ENCODE results near the gene MMGT1. TPM values are rescaled to one million over a fixed set of nuclear protein-coding genes. Genes with fewer than 3 reads are reported as not detected.

MMGT1 gene
- polyA plus RNA-seq, 4 donors, result 2.9 to 23.7 (median 10.0) TPM

GRCh38 chrX:135985157-135985972 is 11.6 kb upstream of the MMGT1 start, which contains the start of gene SLC9A6:
SLC9A6 (plus strand) TSS chrX:135985435; CDS start chrX:135985659, 224 bp downstream.
- WGBS, 3 donors, result 0 to 43% (median 16%) methylated on average over 23 to 68 of the region's 68 CpGs
- H3K36me3 ChIP-seq (ENCODE audit: control insufficient read depth in 3 of 3, insufficient read depth in 2 of 3, low read depth in 1 of 3, low read length in 3 of 3), result no peaks in the 10 kb centered on the region
- no peaks in the 10 kb centered on the region for H3K4me1 ChIP-seq (ENCODE audit: control insufficient read depth in 3 of 3, insufficient read depth in 2 of 3, low read depth in 1 of 3, low read length in 2 of 3)
- H3K27me3 ChIP-seq (ENCODE audit: control insufficient read depth in 3 of 3, insufficient read depth in 3 of 3, low read length in 3 of 3), result no peaks in the 10 kb centered on the region
- H3K4me3 ChIP-seq (ENCODE audit: low read depth in 1 of 3, low read length in 3 of 3), result peak within 1 kb of the TSS; percentile 70 to 83 (median 78)
- H3K27ac ChIP-seq (ENCODE audit: low read depth in 1 of 3, low read length in 2 of 3), result peak within 1 kb of the TSS; percentile 77 to 85 (median 82)
- FAIRE-seq (no peak), DNase-seq (peak; percentile 69 to 81)
- no peaks in the 10 kb centered on the region for H3K9me3 ChIP-seq (ENCODE audit: control insufficient read depth in 2 of 2, insufficient read depth in 1 of 2, low read depth in 1 of 2, low read length in 1 of 2)

- Histone ChIP-seq H3K9me3 (ENCODE audit: control insufficient read depth in 2 of 2, insufficient read depth in 1 of 2, low read depth in 1 of 2, low read length in 1 of 2) (no peaks in the 10 kb centered on the region), H3K27ac (ENCODE audit: low read depth in 1 of 3, low read length in 2 of 3) (peak overlapping the region; percentile 55 to 62 (median 60)), H3K36me3 (ENCODE audit: control insufficient read depth in 3 of 3, insufficient read depth in 2 of 3, low read depth in 1 of 3, low read length in 3 of 3) (no peaks in the 10 kb centered on the region), H3K4me3 (ENCODE audit: low read depth in 1 of 3, low read length in 3 of 3) (peak overlapping the region; percentile 60 to 78 (median 70)), H3K4me1 (ENCODE audit: control insufficient read depth in 3 of 3, insufficient read depth in 2 of 3, low read depth in 1 of 3, low read length in 2 of 3) (no peaks in the 10 kb centered on the region), H3K27me3 (ENCODE audit: control insufficient read depth in 3 of 3, insufficient read depth in 3 of 3, low read length in 3 of 3) (no peaks in the 10 kb centered on the region)
- FAIRE-seq (no peak), DNase-seq (peak in 1 of 2 donors; percentile 15)
- WGBS, 3 donors, result 6 to 23% (median 7%) methylated on average over 7 of the region's 7 CpGs
These were observed 11.0 kb upstream of the MMGT1 start for GRCh38 chrX:135984791-135985156.

GRCh38 chrX:135984256-135984655 is 10.5 kb upstream of the MMGT1 start:
- Histone ChIP-seq H3K27ac (ENCODE audit: low read depth in 1 of 3, low read length in 2 of 3) (peak overlapping the region in 1 of 3 donors; percentile 4), H3K27me3 (ENCODE audit: control insufficient read depth in 3 of 3, insufficient read depth in 3 of 3, low read length in 3 of 3) (no peaks in the 10 kb centered on the region), H3K4me1 (ENCODE audit: control insufficient read depth in 3 of 3, insufficient read depth in 2 of 3, low read depth in 1 of 3, low read length in 2 of 3) (no peaks in the 10 kb centered on the region), H3K9me3 (ENCODE audit: control insufficient read depth in 2 of 2, insufficient read depth in 1 of 2, low read depth in 1 of 2, low read length in 1 of 2) (no peaks in the 10 kb centered on the region), H3K36me3 (ENCODE audit: control insufficient read depth in 3 of 3, insufficient read depth in 2 of 3, low read depth in 1 of 3, low read length in 3 of 3) (no peaks in the 10 kb centered on the region), H3K4me3 (ENCODE audit: low read depth in 1 of 3, low read length in 3 of 3) (peak overlapping the region in 1 of 3 donors; percentile 60)
- WGBS, 3 donors, result 16 to 58% (median 42%) methylated on average over 2 of the region's 2 CpGs
- no peak for DNase-seq
- no peak for FAIRE-seq

- Histone ChIP-seq H3K27ac (ENCODE audit: low read depth in 1 of 3, low read length in 2 of 3) (no peak overlapping the region), H3K27me3 (ENCODE audit: control insufficient read depth in 3 of 3, insufficient read depth in 3 of 3, low read length in 3 of 3) (no peaks in the 10 kb centered on the region), H3K4me3 (ENCODE audit: low read depth in 1 of 3, low read length in 3 of 3) (no peak overlapping the region), H3K9me3 (ENCODE audit: control insufficient read depth in 2 of 2, insufficient read depth in 1 of 2, low read depth in 1 of 2, low read length in 1 of 2) (no peaks in the 10 kb centered on the region), H3K36me3 (ENCODE audit: control insufficient read depth in 3 of 3, insufficient read depth in 2 of 3, low read depth in 1 of 3, low read length in 3 of 3) (no peaks in the 10 kb centered on the region), H3K4me1 (ENCODE audit: control insufficient read depth in 3 of 3, insufficient read depth in 2 of 3, low read depth in 1 of 3, low read length in 2 of 3) (no peaks in the 10 kb centered on the region)
- FAIRE-seq (no peak), DNase-seq (no peak)
- 54 to 81% (median 71%) methylated on average over 1 of the region's 1 CpG for WGBS, 3 donors
These were observed 9.1 kb upstream of the MMGT1 start for GRCh38 chrX:135982860-135983259.

GRCh38 chrX:135981668-135982067 is 7.9 kb upstream of the MMGT1 start:
- Histone ChIP-seq H3K9me3 (ENCODE audit: control insufficient read depth in 2 of 2, insufficient read depth in 1 of 2, low read depth in 1 of 2, low read length in 1 of 2) (no peaks in the 10 kb centered on the region), H3K4me1 (ENCODE audit: control insufficient read depth in 3 of 3, insufficient read depth in 2 of 3, low read depth in 1 of 3, low read length in 2 of 3) (no peaks in the 10 kb centered on the region), H3K27ac (ENCODE audit: low read depth in 1 of 3, low read length in 2 of 3) (no peak overlapping the region), H3K4me3 (ENCODE audit: low read depth in 1 of 3, low read length in 3 of 3) (no peak overlapping the region), H3K36me3 (ENCODE audit: control insufficient read depth in 3 of 3, insufficient read depth in 2 of 3, low read depth in 1 of 3, low read length in 3 of 3) (no peaks in the 10 kb centered on the region), H3K27me3 (ENCODE audit: control insufficient read depth in 3 of 3, insufficient read depth in 3 of 3, low read length in 3 of 3) (no peaks in the 10 kb centered on the region)
- peak; percentile 19 to 30 for DNase-seq
- no peak for FAIRE-seq

GRCh38 chrX:135981010-135981409 is 7.2 kb upstream of the MMGT1 start:
- no peak for DNase-seq
- Histone ChIP-seq H3K36me3 (ENCODE audit: control insufficient read depth in 3 of 3, insufficient read depth in 2 of 3, low read depth in 1 of 3, low read length in 3 of 3) (no peaks in the 10 kb centered on the region), H3K27ac (ENCODE audit: low read depth in 1 of 3, low read length in 2 of 3) (no peak overlapping the region), H3K9me3 (ENCODE audit: control insufficient read depth in 2 of 2, insufficient read depth in 1 of 2, low read depth in 1 of 2, low read length in 1 of 2) (no peaks in the 10 kb centered on the region), H3K4me3 (ENCODE audit: low read depth in 1 of 3, low read length in 3 of 3) (no peak overlapping the region), H3K4me1 (ENCODE audit: control insufficient read depth in 3 of 3, insufficient read depth in 2 of 3, low read depth in 1 of 3, low read length in 2 of 3) (no peaks in the 10 kb centered on the region), H3K27me3 (ENCODE audit: control insufficient read depth in 3 of 3, insufficient read depth in 3 of 3, low read length in 3 of 3) (no peaks in the 10 kb centered on the region)
- WGBS, 3 donors, result 87 to 98% (median 92%) methylated on average over 5 of the region's 5 CpGs
- no peak for FAIRE-seq

- no peak overlapping the region for H3K27ac ChIP-seq (ENCODE audit: low read depth in 1 of 3, low read length in 2 of 3)
- peaks cover 0 to 8% (median 0%) of the 10 kb centered on the region in 3 donors for H3K4me1 ChIP-seq (ENCODE audit: control insufficient read depth in 3 of 3, insufficient read depth in 2 of 3, low read depth in 1 of 3, low read length in 2 of 3)
- DNase-seq, result no peak
- H3K9me3 ChIP-seq (ENCODE audit: control insufficient read depth in 2 of 2, insufficient read depth in 1 of 2, low read depth in 1 of 2, low read length in 1 of 2), result no peaks in the 10 kb centered on the region
- no peak overlapping the region for H3K4me3 ChIP-seq (ENCODE audit: low read depth in 1 of 3, low read length in 3 of 3)
- 62 to 69% (median 68%) methylated on average over 4 of the region's 4 CpGs for WGBS, 3 donors
- H3K36me3 ChIP-seq (ENCODE audit: control insufficient read depth in 3 of 3, insufficient read depth in 2 of 3, low read depth in 1 of 3, low read length in 3 of 3), result no peaks in the 10 kb centered on the region
- no peak for FAIRE-seq
- H3K27me3 ChIP-seq (ENCODE audit: control insufficient read depth in 3 of 3, insufficient read depth in 3 of 3, low read length in 3 of 3), result no peaks in the 10 kb centered on the region
These were observed 3.8 kb upstream of the MMGT1 start for GRCh38 chrX:135977611-135978010.

- H3K36me3 ChIP-seq (ENCODE audit: control insufficient read depth in 3 of 3, insufficient read depth in 2 of 3, low read depth in 1 of 3, low read length in 3 of 3), result no peaks in the 10 kb centered on the region
- H3K4me1 ChIP-seq (ENCODE audit: control insufficient read depth in 3 of 3, insufficient read depth in 2 of 3, low read depth in 1 of 3, low read length in 2 of 3), result peaks cover 0 to 10% (median 0%) of the 10 kb centered on the region in 3 donors
- WGBS, 3 donors, result 85 to 98% (median 90%) methylated on average over 1 of the region's 1 CpG
- H3K27ac ChIP-seq (ENCODE audit: low read depth in 1 of 3, low read length in 2 of 3), result no peak overlapping the region
- no peak overlapping the region for H3K4me3 ChIP-seq (ENCODE audit: low read depth in 1 of 3, low read length in 3 of 3)
- no peak for FAIRE-seq
- no peaks in the 10 kb centered on the region for H3K27me3 ChIP-seq (ENCODE audit: control insufficient read depth in 3 of 3, insufficient read depth in 3 of 3, low read length in 3 of 3)
- DNase-seq, result no peak
- H3K9me3 ChIP-seq (ENCODE audit: control insufficient read depth in 2 of 2, insufficient read depth in 1 of 2, low read depth in 1 of 2, low read length in 1 of 2), result no peaks in the 10 kb centered on the region
These were observed 1.6 kb upstream of the MMGT1 start for GRCh38 chrX:135975421-135975820.

Measured in small intestine (tissue), 7 donors.